ENCODE data around the gene FSTL3.
"Not testable (repeated sequence)": the region's sequence is repeated elsewhere in the genome, so short reads cannot be mapped to it uniquely, and the experiment has no call there.

The FSTL3 gene

DNA sequence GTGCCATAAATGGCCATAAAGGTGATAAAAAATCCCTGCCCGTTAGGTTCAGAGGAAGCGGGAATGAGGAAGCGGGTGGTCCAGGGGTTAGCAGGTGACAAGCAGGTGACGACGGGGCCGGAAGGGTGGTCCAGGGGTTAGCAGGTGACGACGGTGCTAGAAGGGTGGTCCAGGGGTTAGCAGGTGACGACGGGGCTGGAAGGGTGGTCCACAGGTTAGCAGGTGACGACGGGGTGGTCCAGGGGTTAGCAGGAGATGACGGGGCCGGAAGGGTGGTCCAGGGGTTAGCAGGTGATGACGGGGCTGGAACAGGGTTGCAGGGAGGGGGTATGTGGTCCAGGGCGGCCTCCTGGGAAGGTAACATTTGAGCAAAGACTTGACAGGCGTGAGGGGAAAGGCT is 12.8 kb downstream of the FSTL3 start:
- H3K4me3 ChIP-seq (ENCODE audit: control insufficient read depth, low read depth, low read length) = no peak overlapping the region
- TF ChIP-seq, protein P1, sequence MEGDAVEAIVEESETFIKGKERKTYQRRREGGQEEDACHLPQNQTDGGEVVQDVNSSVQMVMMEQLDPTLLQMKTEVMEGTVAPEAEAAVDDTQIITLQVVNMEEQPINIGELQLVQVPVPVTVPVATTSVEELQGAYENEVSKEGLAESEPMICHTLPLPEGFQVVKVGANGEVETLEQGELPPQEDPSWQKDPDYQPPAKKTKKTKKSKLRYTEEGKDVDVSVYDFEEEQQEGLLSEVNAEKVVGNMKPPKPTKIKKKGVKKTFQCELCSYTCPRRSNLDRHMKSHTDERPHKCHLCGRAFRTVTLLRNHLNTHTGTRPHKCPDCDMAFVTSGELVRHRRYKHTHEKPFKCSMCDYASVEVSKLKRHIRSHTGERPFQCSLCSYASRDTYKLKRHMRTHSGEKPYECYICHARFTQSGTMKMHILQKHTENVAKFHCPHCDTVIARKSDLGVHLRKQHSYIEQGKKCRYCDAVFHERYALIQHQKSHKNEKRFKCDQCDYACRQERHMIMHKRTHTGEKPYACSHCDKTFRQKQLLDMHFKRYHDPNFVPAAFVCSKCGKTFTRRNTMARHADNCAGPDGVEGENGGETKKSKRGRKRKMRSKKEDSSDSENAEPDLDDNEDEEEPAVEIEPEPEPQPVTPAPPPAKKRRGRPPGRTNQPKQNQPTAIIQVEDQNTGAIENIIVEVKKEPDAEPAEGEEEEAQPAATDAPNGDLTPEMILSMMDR (conservative IDR thresholded peaks at IDR 0.05; ENCODE audit: control insufficient read depth, insufficient read depth, low read depth, low read length) = no peak
- no peak for DNase-seq (ENCODE audit: low read depth)

DNA sequence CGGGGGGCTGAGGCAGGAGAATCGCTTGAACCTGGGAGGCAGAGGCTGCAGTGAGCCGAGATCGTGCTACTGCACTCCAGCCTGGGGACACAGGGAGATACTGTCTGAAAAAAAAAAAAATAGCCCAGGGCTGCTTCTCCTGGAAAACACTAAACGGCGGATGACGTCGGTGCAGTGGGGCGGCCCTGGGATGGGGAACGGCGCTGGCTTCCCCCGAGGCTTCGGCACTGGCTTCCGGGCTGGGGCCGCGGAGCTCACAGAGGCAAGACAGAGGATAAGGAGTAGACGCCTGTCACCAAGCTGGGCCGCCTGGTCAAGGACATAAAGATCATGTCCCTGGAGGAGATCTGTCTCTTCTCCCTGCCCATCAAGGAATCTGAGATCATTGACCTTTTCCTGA is 14.0 kb downstream of the FSTL3 start:
- no peak overlapping the region for H3K4me3 ChIP-seq (ENCODE audit: control insufficient read depth, low read depth, low read length)
- TF ChIP-seq, protein P1 (conservative IDR thresholded peaks at IDR 0.05; ENCODE audit: control insufficient read depth, insufficient read depth, low read depth, low read length) = no peak
- no peak for DNase-seq (ENCODE audit: low read depth)

DNA sequence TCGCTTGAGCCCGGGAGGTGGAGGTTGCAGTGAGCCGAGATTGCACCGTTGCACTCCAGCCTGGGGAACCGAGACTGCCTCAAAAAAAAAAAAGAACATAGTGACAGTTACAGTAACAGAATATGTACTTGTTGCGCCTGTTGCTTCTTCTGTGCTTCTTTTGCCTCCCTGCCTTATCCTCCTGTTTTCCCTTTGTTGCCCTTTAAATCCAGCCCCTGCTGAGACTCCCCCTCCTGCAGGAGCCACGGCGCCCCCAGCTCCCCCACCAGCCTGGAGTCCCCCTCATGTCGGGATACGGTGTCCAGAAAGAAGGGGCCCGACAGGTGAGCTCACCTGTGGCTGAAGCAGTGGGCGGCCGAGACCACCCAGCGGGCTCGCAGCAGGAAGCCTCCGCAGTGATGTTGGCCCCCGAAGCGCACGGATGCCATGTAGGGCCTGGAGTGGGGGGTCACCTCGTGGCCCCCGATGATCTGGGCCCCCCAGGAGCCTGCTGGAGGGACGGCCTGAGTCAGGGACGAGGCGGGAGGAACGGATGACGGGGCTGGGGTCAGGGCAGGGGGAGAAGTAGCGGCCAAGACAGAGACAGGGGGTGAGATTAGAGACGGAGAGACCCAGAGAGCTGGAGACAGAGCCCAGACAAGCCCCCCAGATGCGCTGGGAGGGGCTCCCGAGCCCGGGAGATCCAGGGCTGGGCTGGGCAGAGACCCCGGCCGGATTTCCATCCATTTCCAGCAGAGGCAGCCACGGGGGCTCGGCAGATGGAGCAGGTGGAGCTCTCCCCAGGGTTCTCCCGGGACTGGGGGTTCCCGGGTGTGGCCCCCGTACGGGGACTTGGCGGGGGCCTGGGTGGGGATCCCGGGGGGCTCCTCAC is 18.5 kb downstream of the FSTL3 start:
- TF ChIP-seq, protein P1 (conservative IDR thresholded peaks at IDR 0.05; ENCODE audit: control insufficient read depth, insufficient read depth, low read depth, low read length) = no peak
- no peak overlapping the region for H3K4me3 ChIP-seq (ENCODE audit: control insufficient read depth, low read depth, low read length)
- no peak for DNase-seq (ENCODE audit: low read depth)

DNA sequence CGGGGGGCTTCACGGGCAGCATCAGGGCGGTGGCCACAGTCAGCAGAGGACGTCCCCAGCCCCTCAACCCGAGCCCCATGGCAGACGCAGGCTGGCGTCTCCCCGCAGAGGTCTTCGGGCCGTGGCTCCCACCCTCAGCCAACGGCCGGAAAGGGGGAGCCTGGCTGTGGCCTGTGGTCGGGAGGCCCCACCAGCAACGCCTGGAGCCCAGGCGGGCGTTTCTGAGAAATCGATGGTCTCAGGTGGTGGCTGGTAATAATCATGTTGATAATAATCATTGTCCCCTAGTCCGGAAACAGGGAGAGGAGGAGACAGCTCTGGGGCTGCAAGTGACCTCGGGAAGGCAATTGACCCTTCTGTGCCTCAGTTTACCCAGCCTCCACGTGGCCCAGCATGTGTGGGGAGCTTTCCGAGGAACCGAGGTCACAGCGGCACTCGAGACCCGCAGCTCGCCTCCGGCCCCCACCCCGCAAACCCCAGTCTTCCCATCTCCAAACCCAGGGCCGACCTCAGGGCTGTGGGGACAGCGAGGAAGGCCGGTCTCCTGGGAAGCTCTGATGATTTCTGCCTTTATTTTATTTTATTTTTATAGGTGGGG is 19.3 kb downstream of the FSTL3 start, which contains the start of gene PRSS57:
Gene PRSS57 (minus strand): TSS at position 101 of the 598 bp plus-strand sequence. CDS start 22 bp downstream, at position 79.
- TF ChIP-seq, protein P1 (conservative IDR thresholded peaks at IDR 0.05; ENCODE audit: control insufficient read depth, insufficient read depth, low read depth, low read length) = no peak
- no peak for DNase-seq (ENCODE audit: low read depth)
- H3K4me3 ChIP-seq (ENCODE audit: control insufficient read depth, low read depth, low read length) = no peak within 1 kb of the TSS

DNA sequence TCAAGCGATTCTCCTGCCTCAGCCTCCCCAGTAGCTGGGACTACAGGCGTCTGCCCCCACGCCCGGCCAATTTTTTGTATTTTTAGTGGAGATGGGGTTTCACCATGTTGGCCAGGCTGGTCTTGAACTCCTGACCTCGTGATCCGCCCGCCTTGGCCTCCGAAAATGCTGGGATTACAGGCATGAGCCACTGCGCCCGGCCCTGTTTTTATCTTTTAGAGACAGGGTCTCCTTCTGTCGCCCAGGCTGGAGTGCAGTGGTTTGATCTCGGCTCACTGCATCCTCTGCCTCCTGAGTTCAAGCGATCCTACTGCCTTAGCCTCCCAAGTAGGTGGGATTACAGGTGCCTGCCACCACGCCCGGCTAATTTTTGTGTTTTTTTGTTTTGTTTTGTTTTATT is 22.3 kb downstream of the FSTL3 start:
- not testable (repeated sequence) for DNase-seq (ENCODE audit: low read depth); H3K4me3 ChIP-seq (ENCODE audit: control insufficient read depth, low read depth, low read length)

DNA sequence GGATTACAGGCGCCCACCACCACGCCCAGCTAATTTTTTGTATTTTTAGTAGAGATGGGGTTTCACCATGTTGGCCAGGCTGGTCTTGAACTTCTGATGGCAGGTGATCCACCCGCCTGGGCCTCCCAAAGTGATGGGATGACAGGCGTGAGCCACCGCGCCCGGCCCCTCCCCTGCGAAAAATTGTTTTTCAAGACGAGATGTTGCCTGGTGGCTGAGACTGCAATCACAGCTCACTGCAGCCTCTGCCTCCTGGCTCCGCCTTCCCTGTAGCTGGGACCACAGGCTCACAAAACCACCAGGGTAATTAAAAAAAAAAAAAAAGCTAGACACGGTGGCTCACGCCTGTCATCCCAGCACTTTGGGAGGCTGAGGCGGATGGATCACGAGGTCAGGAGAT is 23.7 kb downstream of the FSTL3 start:
- not testable (repeated sequence) for H3K4me3 ChIP-seq (ENCODE audit: control insufficient read depth, low read depth, low read length); DNase-seq (ENCODE audit: low read depth)

DNA sequence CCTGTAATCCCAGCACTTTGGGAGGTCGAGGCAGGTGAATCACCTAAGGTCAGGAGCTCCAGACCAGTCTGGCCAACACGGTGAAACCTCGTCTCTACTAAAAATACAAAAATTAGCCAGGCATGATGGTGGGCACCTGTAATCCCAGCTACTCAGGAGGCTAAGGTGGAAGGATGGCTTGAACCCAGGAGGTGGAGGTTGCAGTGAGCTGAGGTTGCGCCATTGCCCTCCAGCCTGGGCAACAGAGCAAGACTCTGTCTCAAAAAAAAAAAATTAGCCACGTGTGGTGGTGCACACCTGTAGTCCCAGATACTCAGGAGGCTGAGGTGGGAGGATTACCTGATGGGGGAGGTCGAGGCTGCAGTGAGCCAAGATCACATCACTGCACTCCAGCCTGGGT is 26.7 kb downstream of the FSTL3 start:
- DNase-seq (ENCODE audit: low read depth); H3K4me3 ChIP-seq (ENCODE audit: control insufficient read depth, low read depth, low read length): not testable (repeated sequence)

DNA sequence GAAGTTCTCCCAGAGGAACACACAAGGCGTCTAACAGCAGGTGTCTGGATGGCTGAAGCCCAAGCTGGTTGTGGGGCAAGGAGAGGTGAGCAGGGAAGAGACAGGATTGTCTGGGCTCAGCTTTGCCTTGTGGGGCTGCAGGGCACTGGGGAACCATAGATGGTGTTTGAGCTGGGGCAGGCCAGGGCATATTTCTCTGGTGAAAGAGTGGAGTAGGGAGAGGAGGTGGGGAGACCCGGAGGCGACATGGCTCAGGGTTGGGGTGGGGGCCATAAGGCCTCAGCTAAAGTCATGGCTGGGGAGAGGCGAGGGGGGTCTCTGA is 27.1 kb downstream of the FSTL3 start:
- DNase-seq (ENCODE audit: low read depth) = no peak
- H3K4me3 ChIP-seq (ENCODE audit: control insufficient read depth, low read depth, low read length) = no peak overlapping the region
- TF ChIP-seq, protein P1 (conservative IDR thresholded peaks at IDR 0.05; ENCODE audit: control insufficient read depth, insufficient read depth, low read depth, low read length) = no peak
